Endometrial microvascular endothelial cells (primary cell): ENCODE results near the gene GALNT9. TPM values are rescaled to one million over a fixed set of nuclear protein-coding genes. Genes with fewer than 3 reads are reported as not detected.

Experiments used
- in situ Hi-C: cut with HindIII; loops from 2 replicates; pipeline ENCODE4 v1.10.0; 2017; ENCODE audit warnings: low sequenced_read_pairs, low pct_unique_long_range_greater_than_20kb; ENCODE audit errors: inconsistent ontology term
- total RNA-seq: library from RNA; depleted of rRNA; stranded (reverse); fragments of >200 nt; gene quantifications from one replicate; pipeline ENCODE4 v1.2.3, GENCODE V29; 2015; ENCODE audit errors: inconsistent ontology term

Gene GALNT9
- total RNA-seq, 1 donor from 2014 or later, result not detected

GRCh38 chr12:132318618-132319033 lies 10.8 kb downstream of the GALNT9 start:
- in situ Hi-C loops, result no loop called here

DNA sequence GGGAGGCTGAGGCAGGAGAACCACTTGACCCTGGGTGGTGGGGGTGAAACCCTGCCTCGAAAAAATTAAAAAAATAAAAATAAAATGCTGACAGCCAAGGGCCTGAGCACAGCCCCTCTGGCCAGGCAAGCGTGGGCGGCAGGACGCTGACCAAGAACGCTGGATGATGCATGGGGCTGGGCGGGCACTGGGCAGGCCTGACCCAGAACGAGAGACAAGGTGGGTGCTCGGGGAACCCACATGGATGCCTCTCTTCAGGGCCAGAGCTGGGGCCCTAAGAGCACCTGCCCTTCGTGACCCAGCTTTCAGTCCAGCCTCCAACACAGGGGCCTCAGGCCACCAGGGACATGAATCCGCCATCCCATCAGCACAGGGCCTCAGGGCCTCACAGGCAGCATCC lies 11.3 kb downstream of the GALNT9 start:
- in situ Hi-C loops, result no loop called here

DNA sequence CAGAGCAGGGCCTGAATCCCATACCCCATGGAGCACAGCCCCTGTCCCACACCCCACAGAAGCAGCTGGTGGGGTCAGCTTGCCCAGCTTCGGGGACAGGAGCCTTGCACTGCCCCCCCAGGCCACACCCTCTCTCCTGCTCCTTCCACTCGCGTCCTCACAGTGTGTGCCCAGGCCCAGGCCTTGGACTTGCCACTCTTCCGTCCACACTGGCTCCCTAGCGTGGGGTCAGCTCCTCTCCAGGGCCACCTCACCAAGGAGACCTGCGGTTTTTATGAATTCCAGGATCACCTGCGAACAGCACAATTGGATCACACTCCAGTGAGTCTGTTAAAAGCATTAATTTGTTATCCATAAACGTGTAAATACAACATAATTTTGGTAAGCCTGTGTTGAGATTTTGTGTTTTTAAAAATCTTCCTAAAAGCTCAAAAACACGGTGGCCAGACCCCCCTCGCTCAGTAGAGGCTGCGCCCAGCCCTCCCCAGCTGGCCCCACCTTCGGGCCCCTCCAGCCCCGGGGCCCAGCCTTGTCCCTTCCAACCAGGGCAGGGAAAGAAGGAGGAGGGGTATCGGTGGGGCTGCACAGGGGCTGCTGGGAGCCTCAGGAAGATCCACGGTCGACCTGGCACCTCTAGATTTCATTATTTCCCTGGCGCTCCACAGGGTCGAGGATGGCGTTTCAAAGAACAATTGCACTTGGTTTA lies 12.0 kb downstream of the GALNT9 start:
- in situ Hi-C loops, result no loop called here

- in situ Hi-C loops, result no loop called here
Observed at GRCh38 chr12:132316497-132317232, 12.7 kb downstream of the GALNT9 start.

DNA sequence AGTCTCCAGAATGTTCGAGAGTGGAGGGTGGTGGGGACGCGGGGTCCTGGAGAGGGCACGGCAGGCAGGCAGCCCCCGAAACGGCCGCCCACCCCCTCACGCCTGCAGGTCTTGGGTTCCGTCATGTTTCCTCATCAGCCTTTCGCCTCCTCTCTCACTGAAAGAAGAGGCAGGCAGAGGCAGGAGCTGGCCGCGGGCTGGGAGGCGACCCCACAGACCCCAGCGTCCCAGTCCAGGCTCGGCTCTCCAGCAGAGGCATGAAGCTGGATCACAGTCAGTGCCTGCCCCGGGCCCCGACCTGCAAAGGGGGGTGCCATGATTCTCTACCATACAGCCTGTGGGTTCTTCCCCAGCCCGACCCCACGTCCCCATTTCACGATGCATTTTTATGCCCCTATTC lies 13.4 kb downstream of the GALNT9 start:
- in situ Hi-C loops, result no loop called here

DNA sequence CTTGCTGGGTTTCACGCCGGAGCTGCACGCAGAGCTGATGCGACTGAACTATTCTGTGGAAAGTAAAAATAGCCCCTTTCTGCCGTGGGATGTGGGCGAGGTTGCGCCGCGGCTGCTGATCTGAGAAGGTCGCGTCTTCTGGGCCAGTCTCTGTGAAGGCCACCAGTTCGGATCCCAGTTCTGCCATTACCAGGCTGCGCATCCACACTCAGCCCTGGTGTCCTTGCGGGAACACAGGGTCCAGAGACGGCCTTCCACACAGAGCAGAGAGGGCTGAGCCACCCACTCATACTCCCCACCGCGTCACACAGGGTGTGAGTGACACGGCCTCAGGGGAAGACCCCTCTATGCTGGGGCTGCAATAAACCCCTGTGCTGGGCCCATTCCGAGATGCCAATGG lies 13.9 kb downstream of the GALNT9 start:
- in situ Hi-C loops, result no loop called here

DNA sequence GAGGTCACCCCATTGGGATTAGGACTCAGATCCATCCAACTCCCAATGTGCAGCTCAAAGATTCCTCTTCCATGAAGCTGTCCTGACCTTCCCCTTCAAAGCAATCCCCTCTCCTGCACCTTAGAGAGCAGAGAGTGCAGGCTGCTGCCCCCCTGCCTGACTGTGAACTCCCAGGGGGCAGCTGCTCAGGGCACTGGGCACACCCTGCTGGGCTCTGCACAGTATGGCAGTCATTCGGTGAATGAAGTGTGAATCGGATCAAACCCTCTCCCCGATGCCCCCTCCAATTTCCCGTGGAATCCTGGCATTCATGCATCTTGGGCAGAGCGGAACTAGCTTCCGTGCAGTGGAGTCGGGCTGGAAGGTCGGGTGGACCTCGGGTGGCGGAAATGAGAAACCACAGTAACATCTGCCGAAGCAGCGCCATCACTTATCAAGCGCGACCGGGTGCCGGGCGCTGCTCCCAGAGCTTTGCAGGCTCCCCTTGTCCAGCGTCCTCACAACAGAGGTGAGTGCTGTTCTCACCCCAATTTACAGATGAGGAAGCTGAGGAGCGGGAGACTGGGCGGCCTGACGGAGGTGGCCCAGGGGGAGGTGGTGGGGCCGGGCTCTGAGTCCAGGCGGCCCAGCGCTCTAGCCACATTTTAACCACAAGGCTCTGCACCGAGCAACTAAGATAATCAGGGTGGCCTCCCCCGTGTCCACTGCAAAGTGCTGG lies 14.7 kb downstream of the GALNT9 start:
- in situ Hi-C loops, result no loop called here

- in situ Hi-C loops, result no loop called here
Observed at GRCh38 chr12:132314035-132314434, 15.4 kb downstream of the GALNT9 start.

DNA sequence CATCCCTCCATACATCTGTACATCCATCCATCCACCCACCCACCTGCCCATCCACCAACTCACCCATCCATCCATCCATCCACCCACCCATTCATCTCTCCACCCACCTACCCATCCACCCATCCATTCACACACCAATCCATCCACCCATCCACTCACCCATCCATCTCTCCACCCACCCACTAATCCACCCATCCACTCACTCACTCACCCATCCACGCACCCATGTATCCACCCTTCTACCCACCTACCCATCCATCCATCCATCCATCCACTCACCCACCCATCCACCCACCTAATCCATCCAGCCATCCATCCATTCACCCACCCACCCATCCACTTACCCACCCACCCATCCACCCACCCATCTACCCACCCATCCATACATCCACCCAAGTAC lies 16.2 kb downstream of the GALNT9 start:
- in situ Hi-C loops, result no loop called here

DNA sequence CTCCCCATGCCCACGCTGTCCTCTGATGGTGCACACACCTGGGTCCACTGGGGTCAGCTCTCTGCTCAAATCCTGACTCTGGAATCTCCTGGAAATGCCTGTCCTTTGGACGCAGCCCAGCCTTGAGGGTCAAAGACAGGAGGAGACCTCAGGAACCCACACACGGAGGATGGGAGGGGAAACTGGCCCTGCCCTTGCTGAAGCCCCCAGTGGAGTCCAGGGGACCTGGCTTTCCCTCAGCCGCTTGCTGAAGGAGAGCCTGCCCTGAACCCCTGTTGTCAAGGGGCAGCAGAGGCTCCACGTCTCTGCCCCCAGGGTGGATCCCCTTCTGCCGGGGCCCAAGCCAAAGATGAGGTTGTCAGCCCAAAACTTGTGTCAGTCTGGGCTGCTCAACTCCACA lies 16.9 kb downstream of the GALNT9 start:
- in situ Hi-C loops, result no loop called here

GRCh38 chr12:132311201-132311915 lies 18.0 kb downstream of the GALNT9 start:
- in situ Hi-C loops, result no loop called here

DNA sequence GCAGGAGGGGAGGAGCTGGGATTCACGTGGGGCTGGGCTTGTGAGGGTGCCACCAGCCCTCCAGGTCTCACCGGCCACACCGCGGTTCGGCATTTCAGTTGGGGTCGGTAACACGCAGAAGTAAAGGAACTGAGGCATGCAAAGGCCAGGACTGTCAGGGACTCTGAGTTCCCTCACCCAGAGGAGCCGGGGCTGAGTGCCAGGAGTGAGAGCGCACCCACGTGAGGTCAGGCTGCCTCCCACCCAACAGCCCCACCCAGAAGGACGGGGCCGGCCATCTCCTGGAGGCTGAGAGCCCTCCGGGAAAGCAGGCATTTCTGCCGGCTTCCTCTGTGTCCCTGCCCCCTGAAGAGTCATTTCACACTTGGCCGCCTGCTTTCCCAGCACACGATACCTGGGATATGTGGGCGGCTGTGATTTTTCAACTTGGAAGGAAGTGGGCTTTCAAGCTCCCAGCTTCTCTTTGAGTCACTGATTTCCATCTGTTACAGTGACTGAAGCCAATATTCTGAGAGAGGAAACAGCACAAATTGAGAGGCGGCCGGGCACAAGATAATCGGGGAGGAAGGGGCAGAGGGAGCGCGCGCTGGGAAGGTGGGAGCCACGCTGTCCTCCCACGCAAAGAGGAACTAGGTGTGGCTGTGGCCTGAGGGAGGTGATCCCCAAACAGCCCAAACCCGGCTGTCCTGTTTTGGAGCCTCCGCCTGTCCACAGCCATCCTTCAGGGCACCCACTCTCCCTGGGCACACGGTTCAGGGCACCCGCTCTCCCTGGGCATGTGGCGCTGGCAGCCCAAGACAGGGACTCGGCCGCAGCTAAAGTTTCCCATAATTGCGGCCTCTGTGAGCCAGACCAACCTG lies 19.0 kb downstream of the GALNT9 start:
- in situ Hi-C loops, result no loop called here

DNA sequence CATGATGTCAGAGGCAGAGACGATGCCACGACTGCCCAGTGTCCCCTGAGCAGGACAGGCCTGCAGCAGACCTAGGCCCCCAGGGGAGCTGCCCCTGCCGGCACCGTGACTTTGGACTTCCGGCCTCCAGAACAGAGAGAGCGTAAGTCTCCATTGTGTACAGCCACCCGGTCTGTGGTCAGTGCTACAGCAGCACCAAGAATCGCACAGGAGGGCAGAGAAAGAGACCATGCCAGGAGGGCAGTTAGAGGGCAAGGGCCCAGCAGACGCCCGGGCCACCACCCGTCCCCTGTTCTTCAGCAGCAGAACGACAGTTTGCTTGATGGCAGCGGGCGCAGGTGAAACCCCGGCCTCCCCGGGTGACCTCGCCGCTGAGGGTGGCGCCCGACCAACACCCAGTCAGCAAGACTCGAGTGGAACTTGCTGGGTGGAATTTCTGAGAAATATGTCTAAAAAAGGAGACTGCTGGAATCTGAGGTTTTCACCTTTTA lies 19.7 kb downstream of the GALNT9 start:
- in situ Hi-C loops, result no loop called here

DNA sequence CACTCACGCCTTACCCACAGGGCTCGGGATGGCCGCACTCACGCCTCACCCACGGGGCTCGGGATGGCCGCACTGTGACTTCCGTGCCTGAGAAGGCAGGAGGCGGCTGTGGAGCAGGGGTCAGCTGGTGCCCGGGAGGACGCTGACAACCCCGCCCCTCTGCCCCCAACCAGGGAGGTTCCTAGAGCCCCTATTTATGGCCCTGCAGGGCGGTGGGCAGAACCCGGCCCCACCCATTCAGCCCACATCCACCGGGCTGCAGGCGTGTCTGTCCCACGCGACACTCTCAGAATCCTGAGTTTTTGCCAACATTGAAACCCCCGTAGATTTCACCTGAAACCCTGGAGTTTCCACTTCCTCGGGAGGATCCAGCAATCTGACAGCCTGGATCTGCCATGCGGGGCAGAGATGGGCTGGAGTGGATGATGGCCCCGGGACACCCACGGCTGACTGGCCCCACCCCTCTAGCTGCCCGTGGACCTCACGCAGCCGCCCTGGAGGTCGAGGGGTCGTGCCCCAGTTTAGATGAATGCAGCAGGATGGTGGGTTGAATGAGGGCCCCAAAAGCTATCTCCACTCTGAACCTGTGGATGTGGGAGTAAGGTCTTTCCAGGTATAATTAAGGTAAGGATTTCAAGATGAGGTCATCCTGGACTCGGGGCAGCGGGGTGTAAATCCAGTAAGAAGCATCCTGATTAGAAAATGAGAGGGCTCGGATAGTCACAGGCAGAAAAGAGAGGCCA lies 20.4 kb downstream of the GALNT9 start:
- in situ Hi-C loops, result no loop called here

GRCh38 chr12:132307976-132308852 lies 21.2 kb downstream of the GALNT9 start:
- in situ Hi-C loops, result no loop called here

DNA sequence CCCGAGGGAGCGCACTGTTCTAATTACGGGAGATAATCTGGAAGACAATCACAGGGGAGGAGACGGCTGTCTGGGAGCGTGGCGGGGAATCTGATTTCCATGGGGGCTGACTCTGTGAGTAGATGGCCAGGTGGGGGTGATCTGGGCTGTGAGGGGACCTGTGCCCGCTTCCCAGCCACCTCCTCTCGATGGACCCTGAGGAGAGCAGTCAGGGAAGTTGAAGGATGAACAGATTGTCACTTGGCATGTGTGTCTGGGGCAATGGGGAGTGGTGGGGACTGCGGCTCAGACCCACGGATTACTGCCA lies 22.6 kb downstream of the GALNT9 start:
- in situ Hi-C loops, result no loop called here
